B cell (primary cell): Measurements from ENCODE around the gene TENM4. TPM values are rescaled to one million over a fixed set of nuclear protein-coding genes. Genes with fewer than 3 reads are reported as not detected.

ENCODE experiments used
- ATAC-seq: fragments of 200-7000 bp; cut with Tn5 transposase; one replicate; pipeline ENCODE4 v1.10.0; 2021; ENCODE audit warnings: low read depth, mild to moderate bottlenecking, moderate number of reproducible peaks, moderate library complexity
- CTCF ChIA-PET: fragments of 350-600 bp; sonication (Branson Sonifier 250); formaldehyde crosslinking; loops from one replicate; lab custom pipeline; 2021; ENCODE audit warnings: antibody characterized with exemption, inconsistent platforms; lab: Charles Lee
- POLR2A ChIA-PET: fragments of 350-600 bp; sonication (Branson Sonifier 250); formaldehyde crosslinking; loops from one replicate; lab custom pipeline; 2021; ENCODE audit warnings: antibody characterized with exemption; lab: Charles Lee
- DNase-seq: peaks from one replicate; pipeline ENCODE4 v3.0.0; 2013
- H2AFZ ChIP-seq: 2 replicates; pipeline ENCODE4 v1.6.1; 2012; ENCODE audit warnings: mild to moderate bottlenecking, low read depth, low read length; ENCODE audit not compliant: insufficient read depth, poor library complexity, severe bottlenecking
- H3K27ac ChIP-seq, 2 donors: 1 replicate in 1 of 2; 2 replicates in 1 of 2; pipeline ENCODE4 v1.5.1; 2012 to 2013; ENCODE audit warnings: low read length in 2 of 2, mild to moderate bottlenecking in 2 of 2, moderate library complexity in 1 of 2
- H3K27me3 ChIP-seq, 4 experiments: fragments of 200-600 bp in 1 of 4; sonication (generic) in 1 of 4; replicated peaks in 1 of 4; 1 replicate in 2 of 4; 2 replicates in 2 of 4; pipeline versions ENCODE4 v1.6.1 to v1.7.0; 2013 to 2016; ENCODE audit warnings: low read length in 3 of 4, mild to moderate bottlenecking in 2 of 4, mixed read lengths in 1 of 4, moderate library complexity in 1 of 4; ENCODE audit not compliant: insufficient read depth in 4 of 4, control insufficient read depth in 3 of 4; ENCODE audit errors: control extremely low read depth in 1 of 4
- H3K36me3 ChIP-seq, 2 experiments: replicated peaks in 1 of 2; 1 replicate in 1 of 2; 2 replicates in 1 of 2; pipeline versions ENCODE4 v1.6.1 to v1.7.1; 2013; ENCODE audit warnings: low read length in 1 of 2; ENCODE audit not compliant: insufficient read depth in 2 of 2, control insufficient read depth in 1 of 2; ENCODE audit errors: control extremely low read depth in 1 of 2, extremely low read depth in 1 of 2
- H3K4me1 ChIP-seq, 2 donors: fragments of 200-600 bp in 1 of 2; sonication (generic) in 1 of 2; 1 replicate in 1 of 2; 2 replicates in 1 of 2; pipeline versions ENCODE4 v1.5.1 to v1.6.1; 2013 to 2017; ENCODE audit warnings: low read length in 2 of 2; ENCODE audit not compliant: control insufficient read depth in 2 of 2, insufficient read depth in 2 of 2
- H3K4me2 ChIP-seq: replicated peaks from 2 replicates; pipeline ENCODE3; 2012; ENCODE audit warnings: mild to moderate bottlenecking, low read depth, low read length; ENCODE audit not compliant: poor library complexity, severe bottlenecking
- H3K4me3 ChIP-seq, 5 experiments: fragments of 200-600 bp in 1 of 5; sonication (generic) in 1 of 5; 1 replicate in 3 of 5; 2 replicates in 2 of 5; pipeline versions ENCODE4 v1.5.1 to v1.7.0; 2011 to 2016; ENCODE audit warnings: low read length in 4 of 5, mild to moderate bottlenecking in 4 of 5, low read depth in 2 of 5, control low read depth in 1 of 5, moderate library complexity in 1 of 5; ENCODE audit not compliant: insufficient read depth in 1 of 5; ENCODE audit errors: control extremely low read depth in 1 of 5, extremely low read depth in 1 of 5
- H3K79me2 ChIP-seq: fragments of 200-600 bp; sonication (generic); one replicate; pipeline ENCODE4 v1.6.0; 2016; ENCODE audit warnings: low read length; ENCODE audit not compliant: control insufficient read depth, insufficient read depth
- H3K9ac ChIP-seq: fragments of 200-600 bp; sonication (generic); 2 replicates; pipeline ENCODE4 v1.6.1; 2017; ENCODE audit warnings: mild to moderate bottlenecking, low read length, moderate library complexity
- H3K9me3 ChIP-seq, 3 donors: one replicate each; pipeline versions ENCODE4 v1.6.1 to v1.7.1; 2013; ENCODE audit warnings: low read length in 2 of 3; ENCODE audit not compliant: control insufficient read depth in 2 of 3, insufficient read depth in 1 of 3; ENCODE audit errors: control extremely low read depth in 1 of 3
- H4K20me1 ChIP-seq: 2 replicates; pipeline ENCODE4 v1.6.0; 2012; ENCODE audit warnings: mild to moderate bottlenecking, low read length; ENCODE audit not compliant: insufficient read depth, control insufficient read depth, poor library complexity, severe bottlenecking
- H3K27ac Mint-ChIP-seq: one replicate; pipeline ENCODE4 v1.8.0; 2021; ENCODE audit warnings: mixed read lengths
- H3K27me3 Mint-ChIP-seq: one replicate; pipeline ENCODE4 v1.8.0; 2021; ENCODE audit warnings: mixed read lengths
- H3K4me1 Mint-ChIP-seq: one replicate; pipeline ENCODE4 v1.8.0; 2021; ENCODE audit warnings: mixed read lengths
- H3K4me3 Mint-ChIP-seq: one replicate; pipeline ENCODE4 v1.8.0; 2021; ENCODE audit warnings: mixed read lengths
- H3K9me3 Mint-ChIP-seq: one replicate; pipeline ENCODE4 v1.8.0; 2022; ENCODE audit warnings: mixed read lengths; ENCODE audit not compliant: insufficient read depth
- CTCF ChIP-seq: fragments of 200-600 bp; IDR thresholded peaks from one replicate; pipeline ENCODE4 v1.8.0; 2022; ENCODE audit warnings: antibody characterized with exemption, mild to moderate bottlenecking
- EZH2 ChIP-seq: IDR thresholded peaks from 2 replicates; pipeline ENCODE4 v1.6.1; 2012; ENCODE audit warnings: borderline replicate concordance, low read depth, mild to moderate bottlenecking, moderate library complexity, low read length; ENCODE audit not compliant: insufficient read depth, poor library complexity, severe bottlenecking
- WGBS: methylation state at CpG from one replicate; pipeline ENCODE4 v1.1.5; 2013; ENCODE audit warnings: missing lambda C conversion rate; ENCODE audit not compliant: insufficient coverage; 5-methylcytosine and 5-hydroxymethylcytosine counted together
- intact Hi-C: fragments of 100-400 bp; cut with micrococcal nuclease; formaldehyde crosslinking; loops from one replicate; pipeline ENCODE4 v1.10.0; 2022
- polyA plus RNA-seq: library from polyadenylated mRNA; depleted of rRNA; stranded (reverse); fragments of >200 nt; gene quantifications from 2 replicates; pipeline ENCODE4 v1.2.3, GENCODE V29; 2012
- total RNA-seq, 2 donors: library from RNA; stranded (reverse); fragments of 120-200 nt in 1 of 2; gene quantifications; 1 replicate in 1 of 2; 2 replicates in 1 of 2; pipeline versions ENCODE4 v1.2.3 to v1.2.4, GENCODE V29; 2013 to 2022

Gene TENM4
- total and polyA plus RNA-seq, 2 donors (not counting 1 experiment from before 2014, with no cell fraction given) = 0.09 to 5.7 TPM

DNA sequence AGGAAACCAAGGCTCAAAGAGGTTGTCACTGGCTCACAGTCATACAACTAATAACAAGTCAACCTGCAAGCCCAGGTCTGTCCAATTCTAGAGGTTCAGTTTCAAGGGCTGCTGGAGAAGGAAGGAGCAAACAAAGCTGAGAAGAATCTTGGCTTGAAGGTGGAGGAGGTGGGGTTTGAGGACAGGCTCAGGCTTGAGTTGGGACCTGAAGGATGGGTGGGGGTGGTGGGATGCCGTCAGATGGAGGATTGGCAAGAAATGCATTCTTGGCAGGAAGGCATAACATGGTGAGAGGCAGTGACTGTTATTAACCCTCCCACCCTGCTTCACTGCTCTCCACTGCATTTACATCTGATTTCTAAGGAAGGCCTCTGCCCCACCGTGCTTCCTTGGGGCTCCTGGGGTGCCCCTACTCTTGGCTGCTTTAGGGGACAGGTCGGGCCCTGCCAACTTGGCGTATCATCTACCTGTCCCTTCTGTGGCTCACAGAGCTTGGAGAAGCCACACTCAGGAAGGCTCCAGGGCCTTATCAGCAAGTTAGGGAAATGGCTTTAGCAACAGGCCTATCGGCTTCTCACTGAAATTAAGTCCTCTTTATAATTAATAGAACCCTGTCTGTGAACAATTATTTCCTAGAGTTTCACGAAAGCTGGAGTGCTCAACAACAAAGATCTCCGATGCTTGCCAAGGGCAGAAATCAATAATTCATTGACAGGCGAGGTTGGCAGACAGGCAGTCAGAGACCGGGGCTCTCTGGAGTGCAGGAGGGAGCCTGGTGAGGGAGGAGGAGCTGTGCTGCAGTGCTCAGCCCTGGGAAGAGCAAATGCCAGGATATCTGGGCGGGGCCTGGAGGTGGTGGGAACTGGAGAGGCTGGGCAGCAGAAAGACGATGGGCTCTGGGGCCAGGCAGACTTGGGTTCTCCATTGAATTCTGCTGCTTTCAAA lies 781.2 kb downstream of the TENM4 start:
- Mint-ChIP-seq H3K4me3 (no peak overlapping the region), H3K27me3 (no peaks in the 10 kb centered on the region), H3K4me1 (no peaks in the 10 kb centered on the region), H3K27ac (no peak overlapping the region), H3K9me3 (no peaks in the 10 kb centered on the region)
- Histone ChIP-seq H3K4me3 (no peak overlapping the region), H4K20me1 (no peaks in the 10 kb centered on the region), H3K4me2 (no peak overlapping the region), H3K79me2 (no peaks in the 10 kb centered on the region), H3K27me3 (no peaks in the 10 kb centered on the region), H3K36me3 (no peaks in the 10 kb centered on the region), H3K9me3 (no peaks in the 10 kb centered on the region), H3K4me1 (no peaks in the 10 kb centered on the region), H3K27ac (no peak overlapping the region), H2AFZ (no peak overlapping the region), H3K9ac (no peak overlapping the region)
- ATAC-seq (no peak), DNase-seq (no peak)
- ChIA-PET POLR2A (no interaction called here), CTCF (interaction anchor here (5.9 kb wide), 1 partner anchor 14 kb away, joined by 46 read pairs; no protein-coding TSS in a partner anchor)
- intact Hi-C loops = no loop called here
- 89% methylated on average over 8 of the region's 11 CpGs for WGBS
- TF ChIP-seq EZH2 = no peak
- TF ChIP-seq CTCF = no peak
